EL (cell line): ENCODE data around the gene UBALD1.

Experiments used
- DNase-seq: peaks from one replicate; pipeline ENCODE4 v3.0.0-alpha.2; 2016

The UBALD1 gene

GRCh38 chr16:4614571-4615383 lies at the start of gene UBALD1:
TSS of gene UBALD1 (minus strand) at chr16:4614888. CDS start at chr16:4614797, 91 bp downstream.
- DNase-seq = peak; percentile 91

DNA sequence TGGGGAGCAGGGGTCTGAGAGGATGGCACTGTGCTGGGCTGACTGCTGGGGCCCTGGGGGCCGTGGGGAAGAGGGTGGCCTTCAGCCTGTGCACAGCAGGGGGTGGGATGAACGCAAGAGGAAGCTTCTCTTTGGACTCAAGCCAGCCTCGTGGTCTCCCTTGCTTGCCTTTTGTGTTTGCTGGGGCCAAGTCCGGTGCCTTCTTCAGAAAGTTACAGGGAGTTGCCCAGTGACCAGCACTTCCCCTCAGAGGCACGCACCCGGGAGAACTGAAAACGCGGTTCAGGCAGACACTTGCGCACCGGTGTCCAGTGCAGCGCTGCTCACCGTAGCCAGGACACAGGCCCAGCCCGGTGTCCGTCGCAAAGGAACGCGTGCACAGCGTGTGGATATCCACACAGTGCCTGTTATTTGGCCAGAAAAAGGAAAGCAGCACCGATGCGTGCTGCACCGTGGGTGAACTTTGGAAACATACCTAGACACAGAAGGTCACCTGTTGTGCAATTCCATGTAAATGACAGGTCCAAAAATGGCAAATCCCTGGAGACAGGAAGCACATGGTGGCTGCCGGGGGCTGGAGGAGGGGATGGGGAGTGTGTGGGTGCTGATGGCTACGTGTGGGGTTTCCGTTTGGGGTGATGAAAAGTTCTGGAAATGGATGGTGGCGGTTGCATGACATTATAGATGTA lies 49.2 kb upstream of the UBALD1 start:
- DNase-seq = no peak

DNA sequence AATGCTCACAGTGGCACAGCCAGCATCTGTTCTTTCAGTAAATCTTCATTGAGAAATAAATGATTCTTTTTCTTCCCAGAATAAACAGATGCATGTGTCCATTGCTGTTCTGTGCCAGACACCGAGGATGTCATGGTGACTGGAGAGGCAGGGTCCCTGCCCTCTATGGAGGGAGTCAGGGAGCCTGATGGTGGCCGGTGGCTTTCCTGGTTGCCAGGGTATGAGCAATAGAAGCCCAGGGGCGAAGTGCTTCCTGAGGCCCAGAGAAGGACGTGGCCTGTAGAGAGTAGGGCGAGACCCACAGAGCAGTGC lies 48.7 kb upstream of the UBALD1 start:
- no peak for DNase-seq

GRCh38 chr16:4661661-4662060 lies 47.0 kb upstream of the UBALD1 start:
- no peak for DNase-seq

- DNase-seq = peak; percentile 45
These were observed 45.8 kb upstream of the UBALD1 start for GRCh38 chr16:4660454-4661007.

DNA sequence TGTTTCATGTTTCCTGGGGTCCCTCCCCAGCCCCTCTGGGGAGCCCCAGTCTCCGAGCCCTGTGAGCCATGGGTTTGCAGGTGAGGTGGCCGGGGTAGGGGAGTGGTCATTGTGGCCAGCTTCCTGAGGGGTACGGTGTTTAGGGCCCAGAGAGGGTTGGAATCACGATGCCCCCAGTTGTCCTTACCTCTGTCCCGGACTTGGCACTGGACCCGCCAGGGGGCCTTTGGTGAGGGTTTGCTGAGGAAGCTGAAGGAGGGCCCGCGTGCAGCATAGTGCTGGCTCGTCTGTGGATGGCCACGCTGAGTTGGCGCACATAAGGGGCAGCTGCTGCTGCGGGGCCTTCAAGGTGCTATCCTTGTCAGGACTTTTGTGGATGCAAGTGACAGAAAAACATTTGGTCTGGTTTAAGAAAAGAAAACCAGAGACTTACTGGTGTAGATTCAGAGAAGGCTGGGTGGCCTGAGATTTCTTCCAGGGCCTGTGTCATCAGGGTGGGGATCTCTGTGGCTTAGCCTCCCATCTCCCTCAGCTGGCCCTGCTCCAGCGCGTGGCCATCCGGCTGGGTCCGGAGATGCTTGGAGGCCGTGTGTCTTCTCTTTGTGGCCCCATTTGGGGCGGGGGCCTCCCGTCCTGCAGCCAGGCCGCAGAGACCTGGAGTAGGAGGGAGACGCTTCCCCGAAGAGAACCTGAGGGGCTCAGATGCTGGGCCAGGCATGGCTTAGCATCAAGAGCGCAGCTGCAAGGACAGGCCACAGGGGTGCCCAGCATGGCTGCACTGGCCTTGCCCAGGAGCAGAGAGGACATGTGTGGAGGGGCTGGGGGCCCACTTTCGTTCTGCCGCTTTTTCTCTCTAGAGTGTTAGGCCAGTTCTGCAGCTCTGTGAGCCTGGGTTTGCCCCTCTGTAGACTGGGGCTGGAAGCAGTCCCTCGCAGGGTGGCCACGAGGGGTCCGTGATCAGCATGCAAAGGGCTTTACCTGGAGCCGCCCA lies 45.0 kb upstream of the UBALD1 start:
- DNase-seq = no peak

- DNase-seq = no peak
These were observed 42.3 kb upstream of the UBALD1 start for GRCh38 chr16:4656695-4657686.

DNA sequence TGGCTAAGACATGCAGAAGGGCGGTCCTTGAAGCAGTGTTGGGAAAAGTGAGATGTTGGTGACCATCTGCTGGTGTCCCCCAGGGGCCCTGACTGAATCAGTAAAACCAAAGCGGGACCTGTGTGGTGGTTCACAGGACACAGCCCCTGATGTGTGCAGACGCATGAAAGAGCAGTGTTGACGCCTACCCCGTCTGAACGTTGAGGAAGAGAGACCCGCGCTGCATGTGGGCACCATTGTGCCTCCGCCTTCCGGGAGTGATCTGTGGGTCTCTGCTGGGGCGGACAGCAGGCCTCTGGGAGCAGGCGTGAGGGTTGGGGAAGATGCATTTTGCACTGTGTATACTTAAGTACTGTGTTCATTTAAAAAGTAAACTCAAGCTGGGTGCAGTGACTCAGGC lies 41.5 kb upstream of the UBALD1 start:
- no peak for DNase-seq

DNA sequence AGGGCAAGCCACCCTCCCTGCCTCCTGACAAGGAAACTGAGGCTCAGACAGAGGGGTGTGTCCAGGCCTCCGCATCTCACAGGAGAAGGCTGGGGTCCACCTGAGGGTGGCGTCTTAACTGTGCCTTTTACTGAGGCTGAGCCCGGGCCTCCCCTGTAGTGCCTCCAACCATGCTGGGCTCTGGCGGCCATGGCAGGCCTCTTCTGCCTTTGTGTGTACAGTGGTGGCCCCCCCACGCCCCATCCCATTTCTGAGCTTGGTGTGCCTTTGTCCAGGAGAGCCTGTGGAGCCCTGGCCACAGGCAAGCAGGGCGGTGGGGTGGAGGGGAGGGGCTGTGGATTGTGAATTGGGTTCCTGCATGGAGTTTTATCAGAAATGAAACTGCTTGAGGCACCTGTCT lies 41.1 kb upstream of the UBALD1 start:
- DNase-seq = no peak

DNA sequence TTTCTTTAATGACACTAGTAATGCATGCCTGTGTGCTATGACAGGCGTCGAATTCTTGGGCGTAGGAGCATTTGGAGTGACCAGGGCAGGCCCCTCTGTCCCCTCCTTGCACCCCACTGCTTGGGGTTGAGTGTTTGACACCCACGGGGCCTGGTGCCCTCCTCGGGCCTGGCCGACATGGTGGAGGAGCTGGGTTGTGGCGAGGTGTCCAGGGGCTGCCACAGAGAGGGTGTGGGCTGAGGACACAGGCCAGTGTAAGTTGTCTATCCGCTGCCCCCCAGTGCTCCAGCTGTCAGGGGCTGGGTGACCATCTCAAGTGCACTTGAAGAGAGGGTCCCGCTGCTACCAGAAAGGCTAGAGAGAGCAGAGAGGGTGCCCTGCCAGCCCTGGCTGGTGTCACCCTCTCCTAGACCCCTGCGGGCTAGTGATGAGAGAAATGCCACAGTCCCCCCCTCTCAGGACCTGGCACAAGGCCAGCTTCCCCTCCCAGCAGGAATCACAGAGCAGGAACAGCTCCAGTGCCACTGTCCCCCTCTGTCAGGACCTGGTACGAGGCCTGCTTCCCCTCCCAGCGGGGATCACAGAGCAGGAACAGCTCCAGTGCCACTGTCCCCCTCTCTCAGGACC lies 40.4 kb upstream of the UBALD1 start:
- no peak for DNase-seq

DNA sequence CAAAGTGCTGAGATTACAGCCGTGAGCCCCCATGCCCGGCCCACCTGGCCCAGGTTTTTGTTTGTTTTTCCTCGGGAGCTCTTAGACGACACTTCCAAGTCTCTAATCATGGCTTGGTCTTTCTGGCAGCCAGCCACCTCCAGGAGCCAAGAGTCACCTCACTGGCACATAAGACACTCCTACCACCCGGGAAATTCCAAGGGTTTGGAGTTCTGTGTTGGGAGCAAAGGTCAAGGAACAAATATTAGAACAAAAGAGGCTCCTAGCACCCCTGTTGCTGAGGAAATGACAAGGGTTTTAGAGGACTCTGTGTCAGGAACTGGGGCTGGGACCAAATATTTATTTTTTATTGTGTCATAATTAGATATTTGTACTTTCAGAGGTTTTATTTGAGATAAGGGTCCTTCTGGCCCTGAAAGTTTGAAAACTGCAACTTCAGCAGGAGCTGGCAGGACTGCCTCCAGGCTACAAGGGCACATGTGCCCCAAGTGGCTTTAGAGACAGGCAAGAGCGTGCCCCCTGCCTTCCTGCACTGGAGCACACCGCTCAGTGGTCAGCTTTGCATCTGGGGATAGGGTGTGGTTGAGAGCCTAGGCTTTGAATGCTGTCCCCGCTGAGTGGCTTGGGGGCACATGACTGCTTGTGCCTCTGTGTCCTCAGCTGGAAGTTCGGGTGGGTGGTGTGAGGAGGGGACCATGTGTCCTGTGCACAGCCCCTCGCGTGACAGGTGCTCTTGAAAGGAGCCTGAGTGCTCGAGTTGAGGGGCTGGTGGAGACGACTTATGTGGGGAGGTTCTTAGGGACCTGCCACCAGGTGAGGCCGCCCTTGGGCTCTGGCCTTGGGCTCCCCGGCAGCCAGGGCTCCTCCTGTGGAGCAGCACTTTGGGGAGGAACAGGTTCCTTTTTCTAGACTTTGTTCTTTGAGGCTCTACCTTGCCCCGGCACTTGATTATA lies 39.6 kb upstream of the UBALD1 start:
- DNase-seq = no peak

- DNase-seq = no peak
These were observed 37.9 kb upstream of the UBALD1 start for GRCh38 chr16:4652561-4652960.

DNA sequence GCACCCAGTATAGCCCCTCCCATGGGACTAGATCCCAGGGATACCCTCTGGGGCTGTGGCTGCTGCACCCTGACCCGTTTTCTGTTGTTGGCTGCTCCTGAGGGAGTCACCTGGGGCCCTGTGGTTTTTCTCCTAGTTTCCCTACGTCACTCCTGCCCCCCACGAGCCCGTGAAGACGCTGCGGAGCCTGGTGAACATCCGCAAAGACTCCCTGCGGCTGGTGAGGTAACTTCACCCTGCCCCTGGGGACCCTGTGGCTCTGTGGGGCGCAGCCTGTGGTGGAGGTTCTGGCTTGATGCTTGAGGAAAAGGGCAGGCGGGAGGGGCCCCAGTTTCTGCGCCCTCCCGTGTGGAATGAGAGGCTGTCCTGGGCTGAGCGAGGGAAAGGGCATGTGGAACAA lies 37.1 kb upstream of the UBALD1 start:
- no peak for DNase-seq

DNA sequence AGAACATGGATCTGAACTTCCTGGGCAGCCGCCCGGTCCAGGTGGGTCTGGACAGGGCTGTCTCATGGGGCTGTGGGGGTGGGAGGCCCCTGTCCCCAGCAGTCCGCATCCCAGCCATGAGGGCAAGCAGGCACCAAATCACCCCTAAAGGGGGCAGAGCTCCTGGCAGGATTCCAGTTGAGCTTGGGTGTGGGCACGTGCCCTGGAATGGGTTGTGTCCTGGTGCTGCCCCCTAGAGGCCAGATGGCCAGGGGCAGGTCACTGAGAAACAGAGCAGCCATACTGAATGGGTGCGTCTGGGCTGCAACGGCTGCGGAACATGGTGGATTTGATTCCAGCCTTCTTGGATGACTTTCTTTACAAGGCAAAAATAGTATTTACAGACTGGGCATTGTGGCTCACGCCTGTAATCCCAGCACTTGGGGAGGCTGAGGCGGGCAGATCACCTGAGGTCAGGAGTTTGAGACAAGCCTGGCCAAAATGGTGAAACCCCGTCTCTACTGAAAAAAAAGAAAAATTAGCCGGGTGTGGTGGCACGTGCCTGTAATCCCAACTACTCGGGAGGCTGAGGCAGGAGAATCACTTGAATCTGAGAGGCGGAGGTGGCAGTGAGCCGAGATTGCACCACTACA lies 35.9 kb upstream of the UBALD1 start:
- DNase-seq = peak; percentile 61

DNA sequence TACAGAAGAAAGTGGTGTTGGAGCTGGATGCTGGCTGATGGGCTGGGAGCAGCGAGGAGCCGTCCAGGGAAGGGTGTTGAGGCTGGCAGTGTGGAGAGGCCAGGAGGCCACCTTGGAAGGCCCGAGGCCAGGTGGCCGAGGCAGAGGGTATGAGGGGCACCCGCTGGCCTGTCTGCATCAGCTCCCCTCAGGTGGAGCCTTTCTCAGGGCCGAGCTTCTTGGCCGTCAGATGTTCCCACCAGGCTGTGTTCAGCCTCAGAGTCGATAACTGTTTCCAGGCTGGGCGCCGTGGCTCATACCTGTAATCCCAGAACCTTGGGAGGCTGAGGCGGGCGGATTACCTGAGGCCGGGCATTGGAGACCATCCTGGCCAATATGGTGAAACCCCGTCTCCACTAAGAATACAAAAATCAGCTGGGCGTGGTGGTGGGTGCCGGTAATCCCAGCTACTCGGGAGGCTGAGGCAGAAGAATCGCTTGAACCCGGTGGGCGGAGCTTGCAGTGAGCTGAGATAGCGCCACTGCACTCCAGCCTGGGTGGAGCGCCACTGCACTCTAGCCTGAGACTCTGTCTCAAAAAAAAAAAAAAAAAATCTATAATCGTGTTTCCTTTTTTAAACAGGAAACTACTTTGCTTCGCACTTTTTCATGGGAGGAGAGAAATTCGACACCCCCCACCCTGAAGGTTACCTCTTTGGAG lies 35.2 kb upstream of the UBALD1 start:
- DNase-seq = no peak

GRCh38 chr16:4648917-4649316 lies 34.2 kb upstream of the UBALD1 start:
- no peak for DNase-seq

- DNase-seq = no peak
These were observed 32.9 kb upstream of the UBALD1 start for GRCh38 chr16:4647644-4647980.

DNA sequence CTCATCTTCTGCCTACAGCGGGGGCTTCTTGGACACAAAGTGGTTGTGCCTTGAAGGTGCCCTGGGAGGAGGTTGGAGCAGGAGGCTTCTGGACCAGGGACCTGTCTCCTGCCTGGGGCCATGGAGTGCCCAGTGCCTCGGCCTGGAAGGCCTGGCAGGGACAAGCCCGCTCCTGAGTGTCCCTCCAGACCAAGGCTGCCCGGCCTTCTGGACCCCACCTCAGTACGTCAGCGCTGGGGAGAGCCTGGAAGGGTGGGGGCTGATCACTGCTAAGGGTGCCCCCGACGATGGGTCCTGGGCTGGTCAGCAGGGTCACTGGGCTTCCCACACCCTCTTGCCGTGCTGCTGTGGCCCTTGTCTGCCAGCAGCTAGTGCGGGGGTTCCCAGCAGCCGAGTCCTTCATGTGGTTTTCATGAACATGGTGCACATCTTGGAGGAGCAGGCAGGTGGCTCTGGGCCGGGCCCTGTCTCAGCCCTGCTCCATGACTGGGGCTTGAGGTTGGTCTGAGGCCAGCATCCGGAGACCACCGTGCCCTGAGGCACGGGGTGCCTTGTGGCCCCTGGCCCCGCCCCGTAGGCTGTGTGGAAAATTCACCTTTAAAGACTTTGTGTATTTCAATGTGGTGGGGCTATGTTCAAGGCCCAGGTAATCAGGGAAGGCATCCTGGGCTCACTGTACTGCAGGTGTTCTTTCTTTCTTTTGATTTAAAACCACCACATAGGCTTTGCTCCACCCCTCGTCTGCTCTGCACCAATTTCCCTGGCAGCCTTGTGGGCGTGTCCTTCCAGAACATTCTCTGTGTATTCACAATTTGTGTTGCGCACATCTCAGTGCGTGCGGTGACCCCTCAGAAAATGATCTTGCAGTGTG lies 32.3 kb upstream of the UBALD1 start:
- no peak for DNase-seq
